ENCODE results near the gene EML4.

GRCh38 chr2:42194428-42194827, 25.3 kb downstream of the EML4 start:
- TF ChIP-seq CTCF (IDR thresholded peaks at IDR 0.05) = no peak
- no peak for TF ChIP-seq POLR2A (IDR thresholded peaks at IDR 0.05; ENCODE audit: low read depth)
